Osteoblast (primary cell): Measurements from ENCODE around the gene ARHGAP4. TPM values are rescaled to one million over a fixed set of nuclear protein-coding genes. Genes with fewer than 3 reads are reported as not detected.
A peak's percentile ranks its signal among the peaks of the same experiment; 100 is the strongest.

Experiments
- DNase-seq: peaks from one replicate; pipeline ENCODE4 v3.0.0; 2011; ENCODE audit warnings: low spot score, mixed read lengths; ENCODE audit not compliant: insufficient read length; ENCODE audit errors: missing footprints
- H2AFZ ChIP-seq: 2 replicates; pipeline ENCODE4 v1.6.0; 2011; ENCODE audit warnings: mild to moderate bottlenecking, low read length
- H3K27ac ChIP-seq: 2 replicates; pipeline ENCODE4 v1.5.1; 2011; ENCODE audit warnings: mild to moderate bottlenecking, low read depth, low read length, moderate library complexity
- H3K27me3 ChIP-seq: 2 replicates; pipeline ENCODE4 v1.6.0; 2012; ENCODE audit warnings: mild to moderate bottlenecking, control low read depth, inconsistent platforms, low read length, moderate library complexity; ENCODE audit not compliant: insufficient read depth
- H3K36me3 ChIP-seq: 2 replicates; pipeline ENCODE4 v1.5.1; 2011; ENCODE audit warnings: mild to moderate bottlenecking, low read length, control low read depth, moderate library complexity; ENCODE audit not compliant: insufficient read depth
- H3K4me1 ChIP-seq: 2 replicates; pipeline ENCODE4 v1.5.1; 2011; ENCODE audit warnings: mild to moderate bottlenecking, low read length, control low read depth, moderate library complexity; ENCODE audit not compliant: insufficient read depth
- H3K4me2 ChIP-seq: 2 replicates; pipeline ENCODE4 v1.6.0; 2011; ENCODE audit warnings: mild to moderate bottlenecking, low read length; ENCODE audit not compliant: insufficient read depth
- H3K4me3 ChIP-seq: fragments of 200-600 bp; sonication (generic); 3 replicates; pipeline ENCODE4 v1.5.1; 2012; ENCODE audit warnings: mild to moderate bottlenecking, low read length, inconsistent platforms; ENCODE audit not compliant: insufficient read depth
- H3K79me2 ChIP-seq: 2 replicates; pipeline ENCODE4 v1.6.0; 2012; ENCODE audit warnings: mild to moderate bottlenecking, low read length, control low read depth, inconsistent platforms; ENCODE audit not compliant: insufficient read depth
- H3K9me3 ChIP-seq: 2 replicates; pipeline ENCODE4 v1.5.1; 2011; ENCODE audit warnings: low read depth, low read length, control low read depth
- H4K20me1 ChIP-seq: 2 replicates; pipeline ENCODE4 v1.6.0; 2012; ENCODE audit warnings: mild to moderate bottlenecking, low read length, control low read depth; ENCODE audit not compliant: insufficient read depth
- total RNA-seq: library from RNA; depleted of rRNA; stranded (reverse); fragments of >200 nt; gene quantifications from 2 replicates; pipeline ENCODE4 v1.2.3, GENCODE V29; 2012
- TF ChIP-seq, protein P1 (sequence below): IDR thresholded peaks from 2 replicates; pipeline ENCODE4 v1.5.1; 2011; ENCODE audit warnings: mild to moderate bottlenecking, low read depth, low read length, moderate library complexity; ENCODE audit errors: extremely low read depth

ARHGAP4 gene
- total RNA-seq, 1 donor, result 1.4 TPM

DNA sequence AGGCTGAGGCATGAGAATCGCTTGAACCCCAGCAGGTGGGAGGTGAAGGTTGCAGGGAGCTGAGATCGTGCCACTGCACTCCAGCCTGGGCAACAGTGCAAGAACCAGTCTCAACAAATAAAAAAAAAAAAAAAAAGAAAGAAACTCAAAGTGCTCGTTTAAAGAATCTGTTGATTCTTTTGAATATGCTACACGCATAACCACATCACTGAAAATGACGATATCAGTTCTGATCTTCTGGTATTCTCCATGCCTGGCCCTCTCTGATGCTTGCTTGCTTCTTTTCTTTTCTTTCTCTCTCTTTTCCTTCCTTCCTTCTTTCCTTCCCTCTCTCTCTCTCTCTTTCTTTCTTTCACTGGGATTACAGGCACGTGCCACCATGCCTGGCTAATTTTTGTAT, 14.3 kb downstream of the ARHGAP4 start:
- H3K4me2 ChIP-seq, result no peak overlapping the region
- no peaks in the 10 kb centered on the region for H3K79me2 ChIP-seq
- no peaks in the 10 kb centered on the region for H4K20me1 ChIP-seq
- no peak overlapping the region for H2AFZ ChIP-seq
- H3K27me3 ChIP-seq, result no peaks in the 10 kb centered on the region
- TF ChIP-seq, protein P1, sequence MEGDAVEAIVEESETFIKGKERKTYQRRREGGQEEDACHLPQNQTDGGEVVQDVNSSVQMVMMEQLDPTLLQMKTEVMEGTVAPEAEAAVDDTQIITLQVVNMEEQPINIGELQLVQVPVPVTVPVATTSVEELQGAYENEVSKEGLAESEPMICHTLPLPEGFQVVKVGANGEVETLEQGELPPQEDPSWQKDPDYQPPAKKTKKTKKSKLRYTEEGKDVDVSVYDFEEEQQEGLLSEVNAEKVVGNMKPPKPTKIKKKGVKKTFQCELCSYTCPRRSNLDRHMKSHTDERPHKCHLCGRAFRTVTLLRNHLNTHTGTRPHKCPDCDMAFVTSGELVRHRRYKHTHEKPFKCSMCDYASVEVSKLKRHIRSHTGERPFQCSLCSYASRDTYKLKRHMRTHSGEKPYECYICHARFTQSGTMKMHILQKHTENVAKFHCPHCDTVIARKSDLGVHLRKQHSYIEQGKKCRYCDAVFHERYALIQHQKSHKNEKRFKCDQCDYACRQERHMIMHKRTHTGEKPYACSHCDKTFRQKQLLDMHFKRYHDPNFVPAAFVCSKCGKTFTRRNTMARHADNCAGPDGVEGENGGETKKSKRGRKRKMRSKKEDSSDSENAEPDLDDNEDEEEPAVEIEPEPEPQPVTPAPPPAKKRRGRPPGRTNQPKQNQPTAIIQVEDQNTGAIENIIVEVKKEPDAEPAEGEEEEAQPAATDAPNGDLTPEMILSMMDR, result no peak
- no peaks in the 10 kb centered on the region for H3K4me1 ChIP-seq
- no peaks in the 10 kb centered on the region for H3K9me3 ChIP-seq
- DNase-seq, result peak; percentile 37
- H3K4me3 ChIP-seq, result no peak overlapping the region
- no peaks in the 10 kb centered on the region for H3K36me3 ChIP-seq
- H3K27ac ChIP-seq, result no peak overlapping the region

DNA sequence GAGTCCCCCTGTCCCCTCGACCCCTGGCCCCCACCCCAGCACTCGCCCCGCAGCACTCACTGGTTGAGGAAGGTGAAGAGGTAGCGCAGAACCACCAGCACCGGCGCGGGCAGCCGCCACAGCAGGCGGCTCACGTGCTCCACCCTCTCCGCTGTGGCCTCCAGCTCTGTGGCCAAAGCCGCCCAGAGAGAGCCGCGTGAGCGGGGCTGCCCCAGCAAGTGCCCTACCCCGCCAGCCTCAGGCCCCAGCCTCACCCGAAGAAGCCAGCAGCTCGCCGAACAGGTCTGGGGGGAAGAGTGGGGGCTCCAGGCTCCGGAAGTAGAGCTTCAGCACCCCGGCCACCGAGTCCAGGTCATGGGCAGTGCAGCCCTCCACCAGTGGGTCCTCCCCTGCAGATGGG, 15.6 kb downstream of the ARHGAP4 start:
- Histone ChIP-seq H3K4me1 (no peaks in the 10 kb centered on the region), H3K27me3 (no peaks in the 10 kb centered on the region), H3K36me3 (no peaks in the 10 kb centered on the region), H2AFZ (no peak overlapping the region), H3K9me3 (no peaks in the 10 kb centered on the region), H3K4me2 (no peak overlapping the region), H4K20me1 (no peaks in the 10 kb centered on the region), H3K4me3 (no peak overlapping the region), H3K79me2 (no peaks in the 10 kb centered on the region), H3K27ac (no peak overlapping the region)
- no peak for DNase-seq
- TF ChIP-seq, protein P1, result no peak

DNA sequence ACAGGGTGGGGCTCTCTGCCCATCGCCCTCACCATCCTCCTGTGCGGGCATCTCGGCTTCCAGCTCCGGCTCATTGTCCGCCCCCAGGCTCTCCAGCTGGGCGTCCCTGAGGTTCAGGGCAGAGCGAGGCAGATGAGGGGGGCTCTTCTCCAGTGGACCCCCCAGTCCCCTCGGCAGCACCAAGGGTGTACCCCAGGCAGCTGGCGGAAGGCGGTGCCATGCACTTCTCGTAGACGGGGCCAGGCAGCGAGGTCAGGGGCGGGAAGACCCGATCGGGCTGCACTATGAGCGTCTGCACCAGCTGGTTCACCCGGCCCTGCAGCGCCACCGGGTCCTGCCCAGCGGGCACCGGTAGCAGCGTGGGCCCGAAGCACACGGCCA, 16.1 kb downstream of the ARHGAP4 start:
- H3K36me3 ChIP-seq, result no peaks in the 10 kb centered on the region
- no peak overlapping the region for H3K27ac ChIP-seq
- H4K20me1 ChIP-seq, result no peaks in the 10 kb centered on the region
- no peak overlapping the region for H2AFZ ChIP-seq
- no peak overlapping the region for H3K4me3 ChIP-seq
- H3K27me3 ChIP-seq, result no peaks in the 10 kb centered on the region
- H3K9me3 ChIP-seq, result no peaks in the 10 kb centered on the region
- no peak for DNase-seq
- no peaks in the 10 kb centered on the region for H3K79me2 ChIP-seq
- no peaks in the 10 kb centered on the region for H3K4me1 ChIP-seq
- TF ChIP-seq, protein P1, result no peak
- no peak overlapping the region for H3K4me2 ChIP-seq

DNA sequence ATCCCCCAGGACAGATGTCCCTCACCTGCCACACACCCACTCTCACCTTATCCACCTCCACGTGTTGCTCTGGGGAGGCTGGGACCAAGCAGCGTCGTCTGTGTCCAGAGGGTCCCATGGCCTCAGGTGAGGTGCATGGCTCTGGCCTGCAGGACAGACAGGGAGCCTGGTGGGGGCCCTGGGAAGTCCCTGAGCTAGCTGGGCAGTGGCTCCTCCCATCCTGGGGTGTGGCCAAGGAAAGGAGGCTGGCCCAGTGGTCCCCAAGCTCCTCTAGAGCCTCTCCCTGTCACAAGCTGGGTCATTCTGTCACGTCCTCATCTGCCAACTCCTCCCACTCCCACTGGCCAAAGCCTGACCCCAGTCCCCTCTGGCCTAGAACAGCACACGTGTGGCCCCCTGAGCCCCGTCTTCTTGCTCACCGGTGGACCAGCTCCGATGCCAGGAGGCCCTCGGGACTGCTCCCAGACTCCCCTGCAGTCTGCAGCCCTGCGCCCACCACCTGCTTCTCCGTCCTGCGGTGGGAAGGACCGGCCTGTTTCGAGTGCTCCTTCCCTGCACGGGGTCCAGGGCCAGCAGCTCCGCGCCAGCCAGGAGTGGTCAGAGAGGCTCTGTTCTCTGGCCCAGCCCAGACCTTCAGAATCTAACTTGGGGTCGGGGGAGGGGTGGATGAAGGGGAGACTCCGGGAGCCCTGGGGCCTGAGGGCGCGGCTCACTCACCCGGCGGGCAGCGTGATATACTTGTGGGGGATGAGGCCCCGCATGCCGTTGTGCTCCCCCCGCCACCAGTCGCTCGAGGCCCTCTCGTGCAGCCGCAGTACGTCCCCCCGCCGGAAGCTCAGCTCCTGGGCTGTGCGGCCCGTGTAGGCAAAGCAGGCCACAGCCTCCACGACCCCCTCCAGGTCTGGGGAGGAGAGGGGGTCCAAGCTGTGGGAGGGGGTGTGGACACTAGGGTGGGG, 16.8 kb downstream of the ARHGAP4 start:
- Histone ChIP-seq H2AFZ (no peak overlapping the region), H3K36me3 (no peaks in the 10 kb centered on the region), H3K79me2 (no peaks in the 10 kb centered on the region), H3K27ac (no peak overlapping the region), H3K4me3 (no peak overlapping the region), H4K20me1 (no peaks in the 10 kb centered on the region), H3K4me2 (no peak overlapping the region), H3K4me1 (no peaks in the 10 kb centered on the region), H3K27me3 (no peaks in the 10 kb centered on the region), H3K9me3 (no peaks in the 10 kb centered on the region)
- no peak for DNase-seq
- TF ChIP-seq, protein P1, result no peak
